A549 treated with dexamethasone at 1 μM for 4 hours (cell line): ENCODE measurements around the gene PVRIG. TPM values are rescaled to one million over a fixed set of nuclear protein-coding genes. Genes with fewer than 3 reads are reported as not detected.

Experiments
- total RNA-seq: library from RNA; stranded (reverse); fragments of 200-300 nt; extraction: Qiagen RNA extraction; gene quantifications from 5 replicates; pipeline ENCODE4 v1.2.3, GENCODE V29; 2022

Gene PVRIG
- total RNA-seq, result not detected in 5 replicates

DNA sequence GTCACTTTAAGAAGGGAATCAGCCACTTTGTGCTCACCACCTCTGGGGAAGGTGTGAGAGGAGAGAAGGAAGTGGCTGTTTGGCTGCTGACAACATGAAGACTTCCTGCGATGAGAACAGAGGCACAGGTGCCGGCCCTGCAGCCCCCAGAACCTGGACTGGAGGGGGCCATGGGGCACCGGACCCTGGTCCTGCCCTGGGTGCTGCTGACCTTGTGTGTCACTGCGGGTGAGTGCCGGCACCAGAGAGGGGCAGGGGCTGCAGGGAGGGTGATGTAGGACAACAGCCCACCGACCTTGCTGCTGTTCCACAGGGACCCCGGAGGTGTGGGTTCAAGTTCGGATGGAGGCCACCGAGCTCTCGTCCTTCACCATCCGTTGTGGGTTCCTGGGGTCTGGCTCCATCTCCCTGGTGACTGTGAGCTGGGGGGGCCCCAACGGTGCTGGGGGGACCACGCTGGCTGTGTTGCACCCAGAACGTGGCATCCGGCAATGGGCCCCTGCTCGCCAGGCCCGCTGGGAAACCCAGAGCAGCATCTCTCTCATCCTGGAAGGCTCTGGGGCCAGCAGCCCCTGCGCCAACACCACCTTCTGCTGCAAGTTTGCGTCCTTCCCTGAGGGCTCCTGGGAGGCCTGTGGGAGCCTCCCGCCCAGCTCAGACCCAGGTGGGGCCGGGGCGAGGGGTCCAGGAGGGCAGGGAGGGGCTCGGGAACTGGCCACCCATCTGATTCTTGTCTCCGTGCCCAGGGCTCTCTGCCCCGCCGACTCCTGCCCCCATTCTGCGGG, at the start of gene PVRIG:
PVRIG (plus strand) TSS at position 149 of the 785 bp plus-strand sequence; CDS start at position 171, 22 bp downstream.

DNA sequence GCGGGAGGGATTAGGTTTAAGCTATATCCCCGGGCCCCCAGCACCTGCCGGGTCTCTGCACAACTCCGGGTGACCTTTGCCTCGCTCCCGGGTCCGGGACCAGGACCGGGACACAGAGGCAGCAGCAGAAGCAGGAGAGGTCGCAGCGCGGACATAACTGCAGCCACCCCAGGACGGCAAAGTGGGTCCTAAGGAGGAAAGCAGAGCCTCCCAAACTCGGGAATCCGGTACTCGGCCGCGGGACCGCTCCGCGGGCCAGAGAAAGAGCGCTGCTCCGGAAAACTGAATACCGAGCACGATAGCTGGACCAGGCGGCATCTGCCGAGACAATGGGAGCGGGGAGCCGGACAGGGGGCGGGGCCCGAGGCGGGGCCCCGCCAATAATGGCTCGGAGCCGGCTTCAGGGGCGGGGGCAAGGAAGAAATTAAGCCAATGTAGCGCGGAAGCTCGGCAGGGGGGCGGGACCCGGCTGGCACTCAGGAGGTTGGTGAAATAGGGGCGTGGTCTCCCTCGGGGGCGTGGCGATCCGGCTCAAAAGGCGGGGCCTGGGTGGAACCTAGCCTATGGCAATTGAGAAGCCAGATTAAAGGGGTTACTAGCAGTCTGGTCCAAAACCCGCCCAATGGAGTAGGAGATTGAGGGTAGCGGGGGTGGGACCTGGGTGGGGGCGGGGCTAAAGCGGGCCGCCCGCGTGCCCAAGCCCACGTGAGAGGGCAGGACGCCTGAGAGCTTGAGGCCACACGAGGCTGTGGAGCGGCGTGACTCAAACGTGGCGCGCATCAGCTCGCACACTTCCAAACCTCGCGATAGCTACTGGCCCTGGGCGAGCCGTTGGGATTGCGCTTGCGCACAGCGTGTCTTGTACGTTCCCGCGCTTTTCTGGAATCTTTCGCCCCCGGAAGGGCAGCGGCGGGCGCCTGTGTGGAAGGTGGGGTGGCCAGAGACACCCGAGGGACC, 42.4 kb upstream of the PVRIG start, which contains the start of the genes GPC2 and STAG3:
GPC2 (minus strand) TSS at position 337 of the 957 bp plus-strand sequence; CDS start at position 155, 182 bp downstream.
STAG3 (plus strand) TSS at position 874 of the 957 bp plus-strand sequence. CDS start 2,639 bp downstream, outside the sequence.

Other genes starting within 250 kb of the PVRIG start
- 0.21 to 0.22 TPM in 2 of 5 replicates, not detected in the others for gene AZGP1, start 243.9 kb upstream of the PVRIG start, total RNA-seq
- 7.5 to 12.8 TPM (median 10.7 TPM) in 5 replicates for gene ZKSCAN1, start 204.4 kb upstream of the PVRIG start, total RNA-seq
- gene ZSCAN21, start 170.2 kb upstream of the PVRIG start, total RNA-seq, result 10.5 to 11.7 TPM (median 11.0 TPM) in 5 replicates
- 18.4 to 21.8 TPM (median 20.4 TPM) in 5 replicates for gene ZNF3, start 138.2 kb upstream of the PVRIG start, total RNA-seq
- 155 to 191 TPM (median 173 TPM) in 5 replicates for gene COPS6, start 131.0 kb upstream of the PVRIG start, total RNA-seq
- 214 to 235 TPM (median 230 TPM) in 5 replicates for gene MCM7, start 118.6 kb upstream of the PVRIG start, total RNA-seq
- gene AP4M1, start 118.3 kb upstream of the PVRIG start, total RNA-seq, result 12.2 to 13.3 TPM (median 12.9 TPM) in 5 replicates
- gene TAF6, start 100.6 kb upstream of the PVRIG start, total RNA-seq, result 54.7 to 70.6 TPM (median 67.5 TPM) in 5 replicates
- 8.1 to 10.4 TPM (median 9.5 TPM) in 5 replicates for gene CNPY4, start 100.3 kb upstream of the PVRIG start, total RNA-seq
- 1.8 to 2.7 TPM (median 2.5 TPM) in 5 replicates for gene MBLAC1, start 93.0 kb upstream of the PVRIG start, total RNA-seq
- 122 to 148 TPM (median 137 TPM) in 5 replicates for gene LAMTOR4, start 71.0 kb upstream of the PVRIG start, total RNA-seq
- 7.3 to 14.2 TPM (median 12.1 TPM) in 5 replicates for gene TRAPPC14, start 61.2 kb upstream of the PVRIG start, total RNA-seq
- gene GAL3ST4, start 51.3 kb upstream of the PVRIG start, total RNA-seq, result 0.04 to 0.09 TPM (median 0.05 TPM) in 4 of 5 replicates, not detected in the other
- 0.39 to 0.75 TPM (median 0.69 TPM) in 5 replicates for gene GPC2, start 42.6 kb upstream of the PVRIG start, total RNA-seq
- 0.16 to 0.35 TPM (median 0.24 TPM) in 4 of 5 replicates, not detected in the other for gene STAG3, start 42.0 kb upstream of the PVRIG start, total RNA-seq
- gene SPDYE3, start 87.8 kb downstream of the PVRIG start, total RNA-seq, result not detected in 5 replicates
- 12.1 to 32.0 TPM (median 25.1 TPM) in 5 replicates for gene PILRB, start 138.2 kb downstream of the PVRIG start, total RNA-seq
- 3.0 to 5.8 TPM (median 5.0 TPM) in 5 replicates for gene PILRA, start 153.5 kb downstream of the PVRIG start, total RNA-seq
- gene ZCWPW1, start 208.8 kb downstream of the PVRIG start, total RNA-seq, result 0.86 to 1.7 TPM (median 1.5 TPM) in 5 replicates
- 37.5 to 52.8 TPM (median 47.6 TPM) in 5 replicates for gene MEPCE, start 209.9 kb downstream of the PVRIG start, total RNA-seq
- gene PPP1R35, start 216.5 kb downstream of the PVRIG start, total RNA-seq, result 32.6 to 42.1 TPM (median 38.3 TPM) in 5 replicates
- 0.47 to 1.1 TPM (median 0.89 TPM) in 5 replicates for gene SPACDR, start 244.3 kb downstream of the PVRIG start, total RNA-seq